HG02798 (cell line): ENCODE measurements around the gene RBP2.
A peak's percentile ranks its signal among the peaks of the same experiment; 100 is the strongest.
"Not testable (repeated sequence)": the region's sequence is repeated elsewhere in the genome, so short reads cannot be mapped to it uniquely, and the experiment has no call there.

ENCODE experiments used
- ATAC-seq: cut with Tn5 transposase; IDR thresholded peaks from one replicate; pipeline ENCODE4 v1.9.1; 2021; ENCODE audit warnings: mild to moderate bottlenecking; ENCODE audit not compliant: unreplicated experiment, poor library complexity

The RBP2 gene

DNA sequence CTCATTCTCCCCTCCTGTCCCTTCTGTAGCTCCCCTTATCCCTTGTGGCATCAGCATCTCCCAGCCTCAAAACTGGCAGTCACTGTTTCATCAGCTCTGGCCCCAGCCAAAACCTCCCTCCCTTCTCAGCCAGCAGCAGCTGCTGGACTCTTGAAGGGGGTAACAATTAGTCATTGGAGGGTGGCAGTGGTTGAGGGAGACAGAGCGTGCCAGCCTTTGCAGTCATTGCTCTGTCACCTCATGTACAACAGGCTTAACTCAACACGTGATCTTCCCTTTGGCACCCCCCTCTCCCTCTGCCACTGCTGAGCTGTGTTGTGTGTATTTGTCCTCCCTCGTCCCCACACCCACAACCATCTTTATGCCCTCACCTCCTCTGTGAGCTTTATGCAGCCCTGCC is 28.2 kb downstream of the RBP2 start:
- no peak for ATAC-seq

DNA sequence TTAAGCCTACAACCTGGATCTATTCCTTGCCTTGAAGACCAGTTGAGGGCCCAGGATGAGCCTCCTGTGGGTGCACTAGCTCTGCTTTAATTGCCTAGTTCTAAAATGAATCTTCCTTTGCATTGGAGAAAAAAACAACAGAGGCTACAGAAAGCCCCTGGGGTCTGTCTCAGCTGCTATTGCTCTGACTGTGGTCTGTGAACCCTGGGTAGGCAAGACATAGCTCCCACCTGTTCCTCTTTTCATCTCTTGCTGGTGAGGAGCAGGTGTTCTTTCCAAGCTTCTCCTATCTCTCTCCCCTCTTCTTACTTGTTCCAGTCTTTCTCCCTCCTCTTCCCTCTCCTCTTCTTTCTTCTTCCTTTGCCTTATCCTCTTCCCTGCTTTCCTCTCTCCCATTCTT is 28.8 kb downstream of the RBP2 start:
- no peak for ATAC-seq

DNA sequence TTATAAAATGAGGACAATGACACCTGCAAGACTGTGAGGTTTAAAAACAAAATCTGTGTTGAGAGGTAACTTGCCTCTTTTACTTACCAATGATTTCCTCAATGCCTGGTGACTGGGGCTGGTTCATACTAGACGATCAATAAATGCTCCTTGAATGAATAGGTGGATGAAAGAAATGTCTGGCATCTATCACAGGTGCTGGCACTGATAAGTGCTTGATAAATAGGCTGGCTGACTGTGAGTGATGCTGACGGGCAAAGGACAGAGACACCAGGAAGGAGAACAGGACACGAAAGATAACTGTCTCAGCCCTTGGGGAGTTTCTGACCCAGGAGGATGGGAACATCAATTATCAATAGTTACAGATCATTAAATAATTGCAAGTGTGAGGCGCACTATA is 31.9 kb downstream of the RBP2 start:
- ATAC-seq = no peak

- no peak for ATAC-seq
These were observed 33.1 kb downstream of the RBP2 start for GRCh38 chr3:139443186-139443585.

GRCh38 chr3:139441656-139442055 is 34.7 kb downstream of the RBP2 start:
- no peak for ATAC-seq

DNA sequence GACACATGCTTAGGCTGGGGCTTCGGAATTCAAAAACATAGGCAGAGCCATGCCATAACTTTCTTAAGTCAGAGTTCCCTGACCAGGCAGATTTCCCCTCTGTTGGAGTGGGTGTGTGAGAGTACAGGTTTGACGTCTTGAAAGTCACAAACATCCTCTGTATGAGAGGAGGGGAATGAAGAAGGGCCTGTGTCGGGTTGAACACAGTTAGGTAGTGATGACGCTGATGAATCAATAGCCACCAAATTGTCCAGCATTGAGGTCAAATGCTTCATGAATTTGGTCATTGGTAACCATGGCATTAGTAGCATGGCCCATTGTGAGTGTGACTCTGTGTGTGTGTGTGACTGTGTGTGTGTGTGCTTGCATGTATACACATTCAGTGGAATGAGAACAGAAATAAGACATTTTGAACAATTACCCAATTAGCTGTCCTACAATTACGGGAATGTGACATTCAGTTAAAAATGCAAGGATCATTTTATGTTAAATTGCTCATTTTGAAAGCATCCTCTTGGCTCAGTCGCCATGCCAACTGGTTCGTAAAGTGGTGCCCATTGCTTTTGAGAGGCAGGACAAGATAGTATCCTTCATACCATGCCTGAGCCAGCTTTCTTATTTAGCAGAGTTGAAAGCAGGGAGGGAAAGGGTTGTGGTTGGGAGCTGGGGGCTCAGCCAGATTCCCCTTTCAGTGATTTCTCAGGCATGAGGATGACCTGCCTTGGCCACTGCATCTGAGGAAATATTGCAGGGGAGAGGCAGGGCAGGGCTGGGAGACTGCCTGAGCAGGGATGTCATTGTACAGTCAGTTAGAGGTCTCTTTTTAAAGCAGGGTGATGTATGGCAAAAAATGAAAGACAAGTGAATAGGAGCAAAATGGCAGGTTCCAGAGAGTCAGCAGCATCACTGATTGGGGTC is 35.4 kb downstream of the RBP2 start:
- no peak for ATAC-seq

GRCh38 chr3:139439278-139439677 is 37.0 kb downstream of the RBP2 start:
- no peak for ATAC-seq

DNA sequence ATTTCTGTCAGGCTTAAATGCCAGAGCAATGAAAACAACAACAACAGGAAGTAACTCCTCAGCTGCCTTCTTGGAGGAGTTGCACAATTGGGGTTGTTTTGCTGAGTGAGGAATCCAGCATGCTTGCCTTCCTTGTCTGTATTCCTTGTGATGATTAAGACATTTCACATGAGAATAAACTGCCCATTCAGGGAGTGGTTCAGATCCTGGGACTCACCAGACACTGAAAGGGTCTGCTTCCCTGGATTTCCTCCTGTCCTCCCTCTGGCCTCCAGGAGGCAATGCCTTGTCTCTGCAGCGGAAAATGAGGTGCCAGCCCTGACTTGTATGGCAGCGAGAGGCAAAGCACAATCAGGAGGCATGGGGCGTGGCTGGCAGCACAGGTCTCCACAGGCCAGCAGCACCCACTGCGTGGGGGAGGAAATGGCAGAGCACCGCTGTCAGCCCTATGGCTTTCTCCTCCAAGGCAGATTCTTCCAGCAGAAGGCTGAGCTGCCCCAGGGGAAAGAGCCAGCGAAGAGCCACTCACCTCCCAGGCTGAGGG is 41.5 kb downstream of the RBP2 start:
- no peak for ATAC-seq

GRCh38 chr3:139434228-139434627 is 42.1 kb downstream of the RBP2 start:
- no peak for ATAC-seq

DNA sequence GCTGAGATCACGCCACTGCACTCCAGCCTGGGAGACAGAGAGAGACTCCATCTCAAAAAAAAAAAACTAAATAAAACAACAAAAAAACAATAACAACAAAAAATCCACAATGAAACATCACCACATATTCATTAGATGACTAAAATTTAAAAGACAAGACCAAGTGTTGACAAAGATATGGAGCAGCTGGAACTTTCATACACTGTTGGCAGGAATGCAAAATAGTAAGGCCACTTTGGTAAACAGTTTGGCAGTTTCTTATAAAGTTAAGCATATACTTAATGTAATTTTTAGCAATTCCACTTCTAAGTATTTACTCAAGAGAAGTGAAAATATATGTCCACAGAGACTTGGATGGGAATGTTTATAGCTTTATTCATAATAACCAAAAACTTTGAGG is 43.2 kb downstream of the RBP2 start:
- no peak for ATAC-seq

GRCh38 chr3:139430493-139430892 is 45.8 kb downstream of the RBP2 start:
- no peak for ATAC-seq

GRCh38 chr3:139427283-139428060 is 48.8 kb downstream of the RBP2 start:
- ATAC-seq = peak; percentile 80

DNA sequence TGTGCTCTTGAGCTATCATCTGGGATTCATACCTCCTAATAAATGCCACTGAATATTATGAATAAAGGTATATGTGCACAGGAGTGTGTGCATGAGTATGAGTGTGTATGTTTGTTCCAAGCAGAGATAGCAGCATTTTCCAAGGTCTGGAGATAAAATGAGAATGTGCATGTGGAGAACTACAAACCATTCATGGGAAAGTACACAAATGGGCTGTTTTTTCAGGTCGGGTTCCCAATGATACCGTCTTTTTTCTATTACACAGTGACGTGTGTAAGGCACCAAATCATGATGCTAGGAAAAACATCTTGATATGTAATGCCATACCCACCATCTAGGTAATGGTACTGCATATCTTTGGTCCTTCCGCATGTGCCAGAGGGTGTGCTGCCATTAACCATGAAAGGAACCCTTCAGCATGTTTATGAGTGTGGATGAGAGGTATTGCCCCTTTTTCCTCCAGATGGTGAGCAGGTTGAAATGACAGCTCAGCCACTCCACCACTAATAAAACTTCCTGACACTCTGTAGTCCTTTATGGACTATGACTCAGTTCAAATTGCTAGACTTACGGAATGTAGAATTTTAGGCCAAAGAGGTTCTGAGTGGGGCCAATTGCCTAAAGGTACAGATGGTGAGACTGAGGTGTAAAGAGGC is 50.4 kb downstream of the RBP2 start:
- ATAC-seq = no peak

DNA sequence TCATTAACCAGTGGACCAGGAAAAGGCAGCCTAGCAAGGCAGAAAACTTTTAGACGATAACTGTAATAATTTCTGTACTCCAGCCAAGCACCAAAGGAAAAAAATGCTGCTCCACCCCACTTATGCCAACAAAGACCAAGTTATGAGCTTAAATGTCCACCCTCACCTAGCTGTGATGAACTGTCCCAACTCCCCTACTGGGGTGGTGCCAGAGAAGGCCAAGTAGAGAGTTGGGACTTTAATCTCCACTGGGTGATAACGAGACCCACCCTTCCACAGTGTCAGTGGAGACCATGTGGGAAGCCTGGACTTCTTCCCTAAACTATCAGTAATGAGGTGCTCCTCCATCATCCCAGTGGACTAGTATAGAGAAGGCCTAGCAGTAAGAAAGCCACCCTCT is 53.1 kb downstream of the RBP2 start:
- no peak for ATAC-seq

GRCh38 chr3:139421460-139421859 is 54.9 kb downstream of the RBP2 start:
- ATAC-seq = no peak

- no peak for ATAC-seq
These were observed 55.3 kb downstream of the RBP2 start for GRCh38 chr3:139421040-139421439.

- ATAC-seq = no peak
These were observed 58.2 kb downstream of the RBP2 start for GRCh38 chr3:139418144-139418543.

GRCh38 chr3:139416275-139416674 is 60.0 kb downstream of the RBP2 start:
- ATAC-seq = no peak

DNA sequence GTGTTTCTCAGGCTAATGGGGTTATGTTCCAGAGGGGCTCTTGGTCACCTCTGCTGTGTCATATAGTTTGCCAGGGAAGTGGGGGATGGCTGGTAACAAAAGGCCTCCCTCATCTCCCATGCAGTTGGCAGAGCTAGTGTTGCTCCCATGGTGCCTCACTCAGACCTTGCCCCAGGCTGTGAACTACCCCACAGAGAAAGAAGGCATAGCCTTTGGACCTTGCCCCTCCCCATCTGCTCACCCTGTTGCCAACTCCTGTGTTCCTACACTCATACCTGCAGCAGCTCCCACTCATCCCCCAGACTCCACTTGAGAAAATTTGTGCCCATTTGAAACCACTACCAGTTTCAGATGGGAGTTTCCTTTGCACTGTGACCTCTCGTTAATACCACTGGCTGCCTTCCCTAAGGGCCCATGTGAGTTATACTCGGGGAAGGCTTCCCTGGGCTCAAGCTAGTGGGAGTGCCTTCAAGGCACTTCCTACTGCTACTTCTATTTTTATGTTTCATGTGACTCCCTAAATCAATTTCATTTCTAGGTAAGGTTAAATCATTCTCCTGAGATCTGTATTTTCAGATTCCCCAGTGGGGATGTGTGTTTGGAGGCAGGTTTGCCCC is 61.6 kb downstream of the RBP2 start:
- no peak for ATAC-seq

- ATAC-seq = not testable (repeated sequence)
These were observed 63.4 kb downstream of the RBP2 start for GRCh38 chr3:139412891-139413290.
